ENCODE measurements around the gene STOX2. TPM values are rescaled to one million over a fixed set of nuclear protein-coding genes. Genes with fewer than 3 reads are reported as not detected.

STOX2 gene
- total RNA-seq, 1 experiment from 2014 or later: 5.6 TPM

- Histone ChIP-seq H3K4me1 (no peaks in the 10 kb centered on the region), H3K4me3 (no peak overlapping the region), H3K27me3 (no peaks in the 10 kb centered on the region), H3K27ac (no peak overlapping the region), H3K9me3 (replicated peaks) (no peaks in the 10 kb centered on the region), H3K36me3 (no peaks in the 10 kb centered on the region)
- no peak for DNase-seq
Measured at GRCh38 chr4:183967266-183967665, 62.2 kb downstream of the STOX2 start.

DNA sequence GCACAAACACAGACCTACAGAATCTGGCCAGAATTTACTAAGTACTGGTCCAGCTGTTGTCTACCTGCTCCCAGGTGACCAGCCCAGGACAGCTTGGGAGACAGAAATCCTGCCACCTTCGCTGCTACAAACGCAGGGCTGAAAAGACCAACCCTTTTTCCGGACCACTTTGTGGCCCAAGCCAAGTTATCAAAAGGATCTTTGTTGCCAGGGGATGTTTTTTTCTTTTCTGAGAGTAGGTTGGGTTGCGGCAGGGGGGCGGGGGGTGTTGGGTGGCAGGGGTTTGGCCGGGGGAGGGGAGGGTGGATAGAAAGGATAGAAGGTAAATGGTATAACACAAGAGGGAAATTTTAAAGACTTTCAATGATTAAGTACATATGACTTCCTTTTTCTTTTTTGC lies 63.4 kb downstream of the STOX2 start:
- Histone ChIP-seq H3K9me3 (replicated peaks) (no peaks in the 10 kb centered on the region), H3K27me3 (no peaks in the 10 kb centered on the region), H3K4me1 (no peaks in the 10 kb centered on the region), H3K27ac (no peak overlapping the region), H3K36me3 (no peaks in the 10 kb centered on the region), H3K4me3 (no peak overlapping the region)
- DNase-seq: no peak

DNA sequence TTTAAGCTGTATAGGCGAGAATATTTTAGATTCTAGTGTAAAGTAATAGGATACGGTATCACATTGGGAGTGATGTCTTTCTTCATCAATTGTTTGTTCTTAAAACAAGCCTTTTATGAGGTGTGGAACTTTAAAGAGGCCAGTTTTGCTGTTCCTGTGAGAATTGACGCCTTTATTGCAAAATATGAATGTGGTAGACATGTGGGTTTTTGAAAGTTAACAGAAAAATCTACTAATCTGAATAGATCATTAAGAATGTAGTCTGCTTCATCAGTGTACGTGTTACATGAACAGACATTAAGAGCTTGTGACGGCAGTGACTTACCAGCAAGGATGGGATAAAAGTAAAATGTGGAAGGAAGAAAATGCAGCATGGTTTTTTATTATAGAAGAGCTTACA lies 63.8 kb downstream of the STOX2 start:
- no peak for DNase-seq
- Histone ChIP-seq H3K4me1 (no peaks in the 10 kb centered on the region), H3K36me3 (no peaks in the 10 kb centered on the region), H3K27me3 (no peaks in the 10 kb centered on the region), H3K4me3 (no peak overlapping the region), H3K9me3 (replicated peaks) (no peaks in the 10 kb centered on the region), H3K27ac (no peak overlapping the region)

GRCh38 chr4:183969596-183969995 lies 64.5 kb downstream of the STOX2 start:
- H3K9me3 ChIP-seq (replicated peaks): no peaks in the 10 kb centered on the region; the same call in 1 of the 2 replicates
- H3K4me1 ChIP-seq: no peaks in the 10 kb centered on the region
- H3K36me3 ChIP-seq: no peaks in the 10 kb centered on the region
- no peak for DNase-seq
- H3K27me3 ChIP-seq: no peaks in the 10 kb centered on the region
- H3K27ac ChIP-seq: no peak overlapping the region
- no peak overlapping the region for H3K4me3 ChIP-seq

DNA sequence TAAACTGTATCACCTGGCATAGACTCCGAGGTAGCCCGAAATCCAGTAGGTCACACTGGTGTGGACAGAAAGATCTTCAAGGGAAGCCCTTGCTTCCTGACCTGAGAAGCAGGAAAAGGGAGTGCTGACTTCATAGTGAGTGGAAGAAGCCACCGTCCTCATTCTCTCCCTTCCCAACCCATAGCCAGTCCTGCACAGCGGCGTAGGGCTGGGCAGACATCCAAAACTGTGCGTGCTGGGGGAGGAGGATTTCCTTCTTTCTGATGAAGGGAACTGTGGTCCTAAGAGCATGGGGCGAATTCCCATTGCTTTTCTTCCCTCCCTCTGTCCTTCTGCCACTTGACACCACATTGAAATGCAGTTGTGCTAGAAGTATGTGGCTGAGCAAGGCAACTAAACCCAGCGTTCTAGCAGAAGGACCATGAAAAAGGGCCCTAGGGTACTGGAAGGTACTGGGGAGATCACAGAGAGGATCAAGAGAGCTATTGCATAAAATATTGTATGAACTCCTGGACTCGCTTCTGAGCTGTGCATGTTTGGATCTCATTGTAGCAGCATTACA lies 66.9 kb downstream of the STOX2 start:
- Histone ChIP-seq H3K4me3 (no peak overlapping the region), H3K4me1 (no peaks in the 10 kb centered on the region), H3K27me3 (no peaks in the 10 kb centered on the region), H3K27ac (no peak overlapping the region), H3K9me3 (replicated peaks) (no peaks in the 10 kb centered on the region; the same call in 1 of the 2 replicates), H3K36me3 (no peaks in the 10 kb centered on the region)
- DNase-seq: no peak

DNA sequence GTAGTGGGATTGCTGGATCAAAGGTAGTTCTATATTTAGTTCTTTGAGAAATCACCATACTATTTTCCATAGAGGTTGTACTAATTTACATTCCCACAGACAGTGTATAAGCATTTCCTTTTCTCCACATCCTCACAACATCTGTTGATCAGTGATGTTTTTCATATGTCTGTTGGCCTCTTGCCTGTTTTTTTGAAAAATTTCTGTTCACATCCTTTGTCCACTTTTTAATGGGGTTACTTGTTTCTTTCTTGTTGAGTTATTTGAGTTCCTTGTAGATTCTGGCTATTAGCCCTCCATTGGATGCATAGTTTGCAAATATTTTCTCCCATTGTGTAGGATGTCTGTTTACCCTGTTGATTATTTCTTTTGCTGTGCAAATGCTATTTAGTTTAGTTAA lies 72.6 kb downstream of the STOX2 start:
- no peaks in the 10 kb centered on the region for H3K27me3 ChIP-seq
- H3K9me3 ChIP-seq (replicated peaks): no peaks in the 10 kb centered on the region; the same call in 1 of the 2 replicates
- no peak for DNase-seq
- H3K4me3 ChIP-seq: no peak overlapping the region
- H3K27ac ChIP-seq: no peak overlapping the region
- no peaks in the 10 kb centered on the region for H3K4me1 ChIP-seq
- no peaks in the 10 kb centered on the region for H3K36me3 ChIP-seq

- H3K27me3 ChIP-seq: no peaks in the 10 kb centered on the region
- no peak for DNase-seq
- H3K4me3 ChIP-seq: no peak overlapping the region
- no peak overlapping the region for H3K27ac ChIP-seq
- peaks cover 4% of the 10 kb centered on the region; the same call in 1 of the 2 replicates for H3K4me1 ChIP-seq
- no peaks in the 10 kb centered on the region for H3K9me3 ChIP-seq (replicated peaks)
- H3K36me3 ChIP-seq: no peaks in the 10 kb centered on the region
Measured at GRCh38 chr4:183984566-183984965, 79.5 kb downstream of the STOX2 start.

DNA sequence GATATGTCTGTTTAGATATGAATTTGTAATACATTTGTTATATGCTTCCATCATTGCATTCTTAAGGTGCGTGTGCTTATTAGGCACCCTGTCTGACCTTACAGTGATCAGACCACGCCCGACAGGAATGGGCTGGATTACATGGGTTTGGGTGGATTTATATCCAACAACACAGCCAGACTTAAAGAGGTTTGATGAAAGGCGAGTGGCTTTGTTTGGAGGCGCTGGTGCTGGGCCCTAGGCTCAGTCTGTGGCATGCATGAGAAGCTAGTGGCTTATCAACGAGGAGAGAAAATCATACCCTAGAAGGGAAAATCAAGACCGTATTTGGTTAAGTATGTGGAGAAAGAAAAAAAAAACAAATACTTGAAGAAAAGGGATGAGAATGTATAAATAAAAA lies 80.7 kb downstream of the STOX2 start:
- no peaks in the 10 kb centered on the region for H3K36me3 ChIP-seq

DNA sequence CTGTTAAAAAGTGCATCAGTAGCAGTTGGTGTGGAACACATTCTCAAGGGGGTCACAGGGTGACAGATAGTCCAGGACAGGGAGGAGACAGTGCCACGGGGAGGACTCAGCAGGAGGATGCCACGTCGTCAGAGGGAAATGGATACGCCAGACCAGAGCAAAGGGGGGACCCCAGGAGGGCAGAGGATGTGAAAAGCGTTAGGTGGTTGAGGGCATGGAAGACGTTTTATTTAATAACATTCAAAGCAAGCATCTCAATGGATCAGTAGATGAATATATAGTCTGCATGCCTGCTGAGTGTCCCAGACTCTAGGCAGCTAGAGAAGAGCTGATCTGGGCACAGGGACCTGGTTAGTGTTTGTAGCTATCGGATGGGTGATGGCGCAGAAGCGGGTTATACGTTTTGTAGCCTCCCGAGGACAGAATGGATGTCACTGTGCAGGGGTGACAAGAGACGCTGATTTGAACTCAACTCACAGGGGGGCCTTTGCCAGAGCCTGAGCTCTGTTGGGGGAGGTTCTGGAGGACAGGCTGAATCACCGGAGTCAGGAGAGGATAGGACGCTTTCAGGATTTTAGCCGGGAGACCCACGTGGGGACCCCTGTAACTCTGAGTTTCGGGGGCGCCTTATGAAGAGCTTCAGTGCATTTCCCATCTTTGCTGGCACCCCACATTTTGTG lies 81.3 kb downstream of the STOX2 start:
- H3K27ac ChIP-seq: no peak overlapping the region
- H3K27me3 ChIP-seq: no peaks in the 10 kb centered on the region
- no peak overlapping the region for H3K4me3 ChIP-seq

More for the DNA sequence above, 80.7 kb downstream of the STOX2 start:
- DNase-seq: no peak
- H3K27ac ChIP-seq: no peak overlapping the region
- no peaks in the 10 kb centered on the region for H3K27me3 ChIP-seq
- H3K4me3 ChIP-seq: no peak overlapping the region
- no peaks in the 10 kb centered on the region for H3K9me3 ChIP-seq (replicated peaks)
- peaks cover 4% of the 10 kb centered on the region; the same call in 1 of the 2 replicates for H3K4me1 ChIP-seq

DNA sequence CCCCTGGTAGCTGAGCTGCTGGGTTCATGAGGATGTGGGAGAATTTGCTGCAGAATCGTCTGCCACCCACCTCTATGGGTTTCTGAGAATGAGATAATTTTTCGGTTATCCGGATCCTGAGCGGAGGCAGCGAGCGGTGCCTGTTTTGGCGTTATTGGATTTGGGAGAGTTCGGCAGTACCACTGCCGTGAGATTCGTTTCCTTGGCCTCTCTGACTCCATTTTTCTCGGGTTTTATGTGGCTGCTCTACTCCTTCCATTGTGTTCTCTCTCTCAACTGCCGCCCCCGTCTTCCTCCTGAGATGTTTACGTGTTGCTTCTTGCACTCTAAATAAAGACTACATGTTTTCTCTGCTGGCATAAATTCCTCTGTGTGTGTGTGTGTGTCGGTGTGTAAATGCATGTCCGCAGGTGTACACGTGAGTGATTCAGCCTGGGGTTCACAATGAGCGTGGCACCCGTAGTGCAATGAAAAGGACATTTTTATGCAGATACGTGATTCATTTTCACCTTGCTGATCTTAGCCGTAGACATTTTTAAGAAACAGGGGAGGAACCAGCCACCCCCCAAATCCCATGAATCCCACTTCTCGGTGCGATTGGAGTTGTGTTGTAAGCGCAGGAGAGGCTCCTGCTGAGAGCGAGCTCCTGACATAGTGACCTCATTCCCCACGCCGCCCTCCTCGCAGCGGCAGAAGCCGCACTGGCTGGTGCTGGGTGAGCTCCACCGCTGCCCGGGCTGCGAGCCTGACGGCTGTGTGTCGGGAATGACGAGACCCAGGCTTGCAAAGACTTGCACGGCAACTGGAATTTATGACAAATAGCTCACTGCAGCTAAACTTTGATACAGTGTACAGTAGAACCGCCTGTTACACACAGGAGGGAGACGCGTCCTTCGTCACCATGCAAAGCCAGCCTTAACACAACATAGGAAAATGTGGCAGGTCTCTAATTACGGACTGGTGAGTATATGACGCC lies 82.2 kb downstream of the STOX2 start:
- no peaks in the 10 kb centered on the region for H3K27me3 ChIP-seq
- H3K4me3 ChIP-seq: peak overlapping the region; percentile 63
- H3K36me3 ChIP-seq: no peaks in the 10 kb centered on the region
- H3K9me3 ChIP-seq (replicated peaks): no peaks in the 10 kb centered on the region
- H3K4me1 ChIP-seq: peaks cover 4% of the 10 kb centered on the region; the same call in 1 of the 2 replicates
- peak; percentile 74 for DNase-seq
- H3K27ac ChIP-seq: peak overlapping the region; percentile 87

More for the DNA sequence above, 81.3 kb downstream of the STOX2 start:
- Histone ChIP-seq H3K36me3 (no peaks in the 10 kb centered on the region), H3K4me1 (peaks cover 4% of the 10 kb centered on the region; the same call in 1 of the 2 replicates), H3K9me3 (replicated peaks) (no peaks in the 10 kb centered on the region)
- no peak for DNase-seq

DNA sequence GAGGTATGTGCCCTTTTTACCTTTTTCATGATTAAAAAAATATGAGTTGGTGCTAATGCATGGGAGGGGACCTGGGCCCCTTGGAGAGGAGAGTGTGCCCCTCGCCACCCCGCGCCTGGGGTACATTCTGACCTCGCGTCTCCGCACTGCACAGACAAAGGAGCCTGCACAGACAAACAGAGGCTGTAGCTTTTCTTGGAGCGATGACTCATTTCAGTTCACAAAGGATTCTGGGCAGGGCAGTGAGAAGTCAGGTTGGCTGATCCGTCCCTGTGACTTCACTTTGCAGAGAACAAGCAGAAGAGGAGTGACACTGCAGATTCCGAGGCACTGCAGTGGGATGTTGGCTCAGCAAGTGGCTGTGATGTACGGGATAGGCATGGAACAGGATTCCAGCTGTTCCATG lies 82.9 kb downstream of the STOX2 start:
- Histone ChIP-seq H3K27me3 (no peaks in the 10 kb centered on the region), H3K27ac (peak overlapping the region; percentile 87), H3K4me1 (peaks cover 4% of the 10 kb centered on the region; the same call in 1 of the 2 replicates), H3K36me3 (no peaks in the 10 kb centered on the region), H3K9me3 (replicated peaks) (no peaks in the 10 kb centered on the region), H3K4me3 (peak overlapping the region; percentile 63)
- DNase-seq: peak; percentile 71 to 79

- no peaks in the 10 kb centered on the region for H3K9me3 ChIP-seq (replicated peaks)
- H3K27me3 ChIP-seq: no peaks in the 10 kb centered on the region
- no peak overlapping the region for H3K4me3 ChIP-seq
- peaks cover 4% of the 10 kb centered on the region; the same call in 1 of the 2 replicates for H3K4me1 ChIP-seq
- no peak for DNase-seq
- no peaks in the 10 kb centered on the region for H3K36me3 ChIP-seq
- no peak overlapping the region for H3K27ac ChIP-seq
Measured at GRCh38 chr4:183988874-183989273, 83.8 kb downstream of the STOX2 start.

DNA sequence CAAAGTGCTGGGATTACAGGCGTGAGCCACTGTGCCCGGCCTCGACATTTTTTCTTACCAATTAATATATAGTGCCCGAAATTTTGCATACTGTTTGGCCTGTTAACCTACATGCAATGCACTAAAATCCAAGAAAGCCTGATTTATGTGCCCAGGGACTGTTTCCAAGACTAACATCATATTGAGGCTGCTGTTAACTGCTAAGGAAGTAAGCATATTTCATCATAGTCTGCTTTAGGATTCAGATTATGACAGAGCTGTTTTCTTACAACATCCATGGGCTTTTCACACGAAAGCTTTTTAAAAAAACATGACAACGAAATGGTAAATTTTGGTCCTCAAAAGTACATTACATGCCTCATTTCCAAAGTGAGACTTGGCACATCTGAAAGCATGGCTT lies 84.4 kb downstream of the STOX2 start:
- Histone ChIP-seq H3K4me3 (no peak overlapping the region), H3K4me1 (peaks cover 4% of the 10 kb centered on the region; the same call in 1 of the 2 replicates), H3K36me3 (no peaks in the 10 kb centered on the region), H3K9me3 (replicated peaks) (no peaks in the 10 kb centered on the region), H3K27me3 (no peaks in the 10 kb centered on the region), H3K27ac (no peak overlapping the region)
- no peak for DNase-seq

- no peak for DNase-seq
Measured at GRCh38 chr4:183989931-183990330, 84.8 kb downstream of the STOX2 start.

DNA sequence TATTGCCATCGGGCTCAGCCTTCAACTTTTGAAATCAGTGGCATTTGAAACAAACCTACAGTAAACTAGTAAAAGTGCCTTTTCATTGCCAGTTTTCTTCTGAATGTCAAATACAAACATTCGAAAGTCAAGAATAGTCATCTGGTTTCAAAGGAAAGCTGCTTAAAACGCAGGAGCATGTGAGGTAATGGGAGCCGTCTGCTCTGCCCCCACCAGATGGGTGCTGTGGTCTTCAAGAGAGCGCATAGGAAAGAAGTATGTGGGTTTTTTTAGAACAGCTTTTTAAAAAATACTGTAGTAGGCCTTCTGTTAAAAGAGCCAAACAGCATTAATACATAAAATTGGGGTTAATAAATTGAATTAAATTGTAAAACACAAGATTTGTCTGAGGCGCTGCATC lies 88.6 kb downstream of the STOX2 start:
- no peaks in the 10 kb centered on the region for H3K9me3 ChIP-seq (replicated peaks)
- no peak overlapping the region for H3K27ac ChIP-seq
- no peak for DNase-seq
- no peaks in the 10 kb centered on the region for H3K27me3 ChIP-seq
- H3K4me3 ChIP-seq: no peak overlapping the region
- no peaks in the 10 kb centered on the region for H3K36me3 ChIP-seq
- no peaks in the 10 kb centered on the region; the same call in 1 of the 2 replicates for H3K4me1 ChIP-seq

More at GRCh38 chr4:183989931-183990330, 84.8 kb downstream of the STOX2 start:
- Histone ChIP-seq H3K27ac (no peak overlapping the region), H3K4me1 (peaks cover 4% of the 10 kb centered on the region; the same call in 1 of the 2 replicates), H3K36me3 (no peaks in the 10 kb centered on the region), H3K27me3 (no peaks in the 10 kb centered on the region), H3K9me3 (replicated peaks) (no peaks in the 10 kb centered on the region), H3K4me3 (no peak overlapping the region)
